ENCODE data around the gene MEIKIN.
"Not testable (repeated sequence)": the region's sequence is repeated elsewhere in the genome, so short reads cannot be mapped to it uniquely, and the experiment has no call there.

MEIKIN gene

GRCh38 chr5:131902266-131902665 is 43.2 kb downstream of the MEIKIN start:
- DNase-seq = not testable (repeated sequence)

GRCh38 chr5:131899686-131900085 is 45.8 kb downstream of the MEIKIN start:
- no peak for DNase-seq

GRCh38 chr5:131883984-131884383 is 61.5 kb downstream of the MEIKIN start:
- no peak for DNase-seq

GRCh38 chr5:131879705-131880104 is 65.8 kb downstream of the MEIKIN start:
- no peak for DNase-seq

GRCh38 chr5:131877873-131878272 is 67.6 kb downstream of the MEIKIN start:
- no peak for DNase-seq

GRCh38 chr5:131871251-131871650 is 74.2 kb downstream of the MEIKIN start:
- DNase-seq = not testable (repeated sequence)

GRCh38 chr5:131867524-131867923 is 77.9 kb downstream of the MEIKIN start:
- DNase-seq = no peak

- DNase-seq = no peak
Measured at GRCh38 chr5:131863700-131864099, 81.8 kb downstream of the MEIKIN start.

- no peak for DNase-seq
Measured at GRCh38 chr5:131857388-131857787, 88.1 kb downstream of the MEIKIN start.

- DNase-seq = no peak
Measured at GRCh38 chr5:131855452-131855851, 90.0 kb downstream of the MEIKIN start.

GRCh38 chr5:131854134-131854533 is 91.3 kb downstream of the MEIKIN start:
- DNase-seq = no peak

GRCh38 chr5:131848662-131849061 is 96.8 kb downstream of the MEIKIN start:
- DNase-seq = no peak

GRCh38 chr5:131846536-131846935 is 98.9 kb downstream of the MEIKIN start:
- DNase-seq = no peak

GRCh38 chr5:131845828-131846227 is 99.6 kb downstream of the MEIKIN start:
- no peak for DNase-seq

- not testable (repeated sequence) for DNase-seq
Measured at GRCh38 chr5:131842971-131843370, 102.5 kb downstream of the MEIKIN start.

GRCh38 chr5:131832702-131833101 is 112.8 kb downstream of the MEIKIN start:
- not testable (repeated sequence) for DNase-seq

- DNase-seq = no peak
Measured at GRCh38 chr5:131825404-131826013, 120.0 kb downstream of the MEIKIN start.

- DNase-seq = no peak
Measured at GRCh38 chr5:131824631-131825030, 120.8 kb downstream of the MEIKIN start.

- no peak for DNase-seq
Measured at GRCh38 chr5:131821221-131821620, 124.2 kb downstream of the MEIKIN start.

GRCh38 chr5:131818001-131818724 is 127.3 kb downstream of the MEIKIN start:
- DNase-seq = no peak

- DNase-seq = no peak
Measured at GRCh38 chr5:131814990-131815389, 130.5 kb downstream of the MEIKIN start.

GRCh38 chr5:131812371-131813160 is 132.9 kb downstream of the MEIKIN start:
- no peak for DNase-seq

- DNase-seq = no peak
Measured at GRCh38 chr5:131810510-131811249, 134.8 kb downstream of the MEIKIN start.

Measured in NCI-H748 treated with DMSO at 0.1 percent for 48 hours (cell line).